GM11168 (cell line): ENCODE results near the gene RAPGEF5.

ENCODE experiments used
- in situ Hi-C: fragments of 300-500 bp; cut with MboI; formaldehyde crosslinking; loops from one replicate; pipeline ENCODE4 v1.12.0; 2022; ENCODE audit warnings: low sequenced_read_pairs; ENCODE audit not compliant: unreplicated experiment

The RAPGEF5 gene

DNA sequence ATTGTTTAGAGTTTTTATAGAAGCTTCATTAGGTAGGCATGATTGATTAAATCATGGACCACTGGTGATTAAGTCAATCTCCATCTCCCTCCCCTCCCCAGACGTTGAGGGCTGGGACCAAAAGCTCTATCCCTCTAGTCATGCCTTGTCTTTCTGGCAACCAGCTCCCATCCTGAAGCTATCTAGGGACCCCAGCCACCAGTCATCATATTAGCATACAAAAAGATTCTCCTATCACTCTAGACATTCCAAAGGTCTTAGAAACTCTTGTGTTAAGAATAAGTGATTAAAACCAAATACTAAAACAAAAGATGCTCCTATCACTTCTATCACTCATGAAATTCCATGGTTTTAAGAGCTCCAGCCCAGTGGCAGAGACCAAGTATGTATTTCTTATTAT, 178.2 kb downstream of the RAPGEF5 start:
- in situ Hi-C loops: no loop called here

DNA sequence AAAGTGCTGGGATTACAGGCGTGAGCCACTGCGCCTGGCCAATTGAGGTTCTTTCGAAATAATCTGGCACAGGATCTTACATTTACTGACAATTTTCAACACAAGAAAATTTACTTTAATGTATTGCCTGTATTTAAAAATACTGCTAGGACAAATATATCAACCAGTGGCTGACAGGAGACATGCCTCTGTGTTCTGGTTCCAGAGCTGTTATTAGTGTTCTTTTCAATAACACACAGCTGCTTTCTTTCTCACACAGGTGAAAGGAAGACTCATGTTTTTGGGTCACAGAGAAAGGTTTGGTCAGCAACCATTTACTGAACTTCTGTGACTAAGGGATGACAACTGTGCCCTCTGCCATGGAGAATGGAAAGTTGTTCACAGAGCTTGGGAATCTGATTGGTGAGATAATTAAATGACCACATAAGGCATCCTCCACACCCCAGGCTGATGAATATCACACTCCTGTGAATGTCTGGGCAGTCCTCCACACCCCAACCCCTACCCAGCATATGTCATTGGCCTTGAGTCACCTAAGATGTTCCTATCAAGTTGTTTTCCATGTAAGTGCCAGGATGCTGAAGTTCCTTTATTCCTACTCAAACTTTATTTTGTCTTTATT, 180.1 kb downstream of the RAPGEF5 start:
- in situ Hi-C loops: no loop called here

- in situ Hi-C loops: no loop called here
These were observed 182.4 kb downstream of the RAPGEF5 start for GRCh38 chr7:22174574-22174953.

DNA sequence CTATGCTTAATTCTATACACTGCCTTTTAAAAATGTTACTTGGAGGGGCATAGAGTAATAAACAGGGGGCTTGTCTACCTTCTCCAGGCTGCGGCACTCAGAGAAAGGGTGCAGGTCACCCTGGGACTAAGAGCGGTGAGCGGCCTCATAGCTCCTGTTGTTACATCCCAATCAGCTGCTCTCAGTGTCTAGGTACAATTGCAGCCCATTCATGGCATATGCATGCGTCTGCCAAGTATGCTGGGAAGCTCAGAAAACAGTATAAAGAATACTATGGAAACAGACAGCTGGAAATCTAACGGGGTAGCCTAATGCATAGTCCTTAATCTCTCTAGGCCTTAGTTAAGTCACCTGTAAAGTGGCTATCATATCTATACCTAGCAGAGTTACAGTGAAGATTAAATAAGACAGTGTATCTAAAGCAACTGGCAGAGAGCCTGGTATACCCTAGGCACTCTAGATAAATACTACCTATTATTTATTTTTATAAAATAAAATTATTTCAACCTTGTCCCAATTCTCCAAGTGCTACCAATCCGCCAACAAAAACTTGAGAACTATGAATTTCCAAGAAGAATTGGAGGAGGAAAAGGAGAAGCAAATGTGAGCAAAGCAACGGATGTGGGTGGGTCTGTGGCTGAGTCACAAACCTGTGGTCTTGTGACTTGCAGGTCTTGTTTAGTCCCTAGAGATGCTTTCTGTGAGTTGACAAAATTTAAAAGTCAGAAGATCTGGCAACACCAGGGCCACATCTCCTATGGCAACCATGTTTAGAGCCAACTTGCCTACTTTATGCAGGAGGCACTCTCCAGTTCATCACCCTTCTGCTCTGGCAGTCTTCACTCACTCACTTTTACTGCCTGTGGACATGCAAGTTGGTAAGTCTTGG, 183.0 kb downstream of the RAPGEF5 start:
- in situ Hi-C loops: no loop called here

GRCh38 chr7:22168129-22168634, 188.8 kb downstream of the RAPGEF5 start:
- in situ Hi-C loops: no loop called here

GRCh38 chr7:22167482-22167881, 189.5 kb downstream of the RAPGEF5 start:
- in situ Hi-C loops: no loop called here

DNA sequence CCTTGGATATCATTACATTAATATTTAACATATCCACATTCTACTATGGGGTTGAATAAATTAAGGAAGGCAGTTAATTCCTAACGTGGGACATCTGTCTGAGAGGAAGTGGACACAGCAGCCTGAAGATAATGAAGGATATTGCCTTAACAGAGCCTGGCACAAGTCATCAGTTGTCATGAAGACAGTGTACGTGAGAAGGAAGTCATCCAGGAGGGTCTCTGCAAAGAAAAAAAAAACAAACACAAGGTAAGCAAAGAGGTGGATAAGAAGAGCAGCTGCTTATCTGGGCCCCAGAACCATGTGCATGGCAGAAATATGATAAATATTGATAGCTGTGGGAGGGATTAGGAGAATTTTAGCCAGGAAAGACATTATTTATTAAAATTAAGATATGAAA, 190.0 kb downstream of the RAPGEF5 start:
- in situ Hi-C loops: no loop called here

DNA sequence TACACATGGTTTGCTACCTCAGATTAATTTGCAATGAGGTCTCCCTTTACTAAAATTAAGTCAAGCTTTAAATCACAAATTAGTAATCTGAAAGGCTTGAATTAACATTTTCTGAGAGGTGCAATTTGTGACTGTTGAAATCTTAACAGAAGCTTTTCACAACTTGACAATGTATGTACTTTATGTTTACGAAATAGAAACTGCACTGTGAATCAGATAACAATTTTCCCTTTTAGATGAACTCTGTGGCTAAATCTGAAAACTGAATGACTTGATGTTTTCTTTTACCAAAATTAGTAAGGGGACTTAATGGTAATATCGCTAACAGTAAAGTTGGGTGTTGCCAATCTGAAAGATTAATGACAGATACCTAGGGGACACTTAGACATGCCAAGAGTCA, 197.6 kb downstream of the RAPGEF5 start:
- in situ Hi-C loops: no loop called here

- in situ Hi-C loops: no loop called here
These were observed 199.4 kb downstream of the RAPGEF5 start for GRCh38 chr7:22157552-22157951.

GRCh38 chr7:22156205-22156604, 200.7 kb downstream of the RAPGEF5 start:
- in situ Hi-C loops: no loop called here

DNA sequence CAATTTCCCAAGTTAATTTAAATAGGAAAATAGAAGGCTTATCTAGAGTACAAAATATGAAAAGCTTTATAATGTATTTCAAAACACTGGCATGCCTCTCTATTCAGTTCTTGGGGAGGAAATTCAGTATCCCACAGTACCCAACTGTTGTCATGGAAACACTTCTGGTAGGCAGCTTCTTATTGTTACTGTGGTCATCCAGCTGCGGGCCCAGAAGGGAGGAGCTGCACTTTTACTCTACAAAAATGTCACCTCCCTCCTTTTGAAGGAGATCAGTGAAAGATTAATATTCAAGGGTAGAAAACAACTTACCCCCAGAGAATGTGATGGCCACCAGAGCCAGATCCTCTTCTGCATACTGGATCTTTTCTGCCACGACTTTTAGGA, 202.8 kb downstream of the RAPGEF5 start:
- in situ Hi-C loops: no loop called here

GRCh38 chr7:22153432-22154142, 203.4 kb downstream of the RAPGEF5 start:
- in situ Hi-C loops: no loop called here

DNA sequence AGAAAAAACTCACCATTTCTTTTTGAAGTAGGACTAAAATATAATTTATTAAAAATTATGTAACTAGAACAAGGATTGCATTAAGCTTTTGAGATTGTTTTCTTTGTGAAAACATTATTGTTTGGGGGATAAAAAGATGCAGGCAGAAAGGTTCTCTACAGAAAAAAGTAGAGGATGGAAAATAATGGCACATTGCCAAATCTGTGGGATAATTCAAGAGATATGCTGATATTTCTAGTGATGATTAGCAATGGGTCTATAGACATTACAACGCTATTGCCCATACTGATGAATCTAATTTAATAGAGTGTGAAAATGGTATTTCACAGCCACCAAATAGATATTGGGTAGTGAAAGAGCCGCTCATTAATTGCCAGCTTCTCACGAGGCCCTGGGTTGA, 204.3 kb downstream of the RAPGEF5 start:
- in situ Hi-C loops: no loop called here

DNA sequence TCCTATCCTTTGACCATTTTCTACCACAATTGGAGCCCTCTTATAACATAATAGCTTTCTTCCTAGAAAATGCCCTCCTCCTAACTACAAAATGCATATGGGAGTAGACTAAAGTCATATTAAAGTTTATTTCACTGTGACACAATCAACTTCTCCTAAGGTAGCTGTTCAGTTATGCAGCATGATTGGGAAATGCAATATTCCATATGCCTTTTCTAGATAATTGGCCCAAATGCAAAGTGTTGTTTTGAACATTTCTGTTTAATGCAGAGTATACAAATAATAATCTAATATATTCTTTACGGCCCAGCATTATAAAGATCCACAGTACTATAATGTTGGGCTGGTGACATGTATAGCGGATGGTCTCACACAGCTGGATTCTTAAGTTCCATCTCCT, 205.1 kb downstream of the RAPGEF5 start:
- in situ Hi-C loops: no loop called here

DNA sequence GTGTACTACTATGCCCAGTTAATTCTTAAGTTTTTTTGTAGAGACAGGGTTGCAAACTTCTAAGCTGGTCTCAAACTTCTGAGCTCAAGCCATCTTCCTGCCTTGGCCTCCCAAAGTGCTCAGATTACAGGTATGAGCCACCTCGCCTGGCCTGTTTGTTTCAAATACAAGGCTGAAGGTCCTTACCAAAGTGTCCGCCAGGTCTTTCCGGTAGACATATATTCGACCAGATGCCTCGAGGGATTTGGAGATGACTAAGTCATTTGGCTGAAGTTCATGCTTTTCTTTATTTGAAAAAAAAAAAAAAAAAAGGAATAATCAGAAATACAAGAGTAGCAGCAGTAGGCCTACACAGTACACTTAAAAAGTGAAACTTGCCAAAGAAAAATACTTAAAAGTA, 206.7 kb downstream of the RAPGEF5 start:
- in situ Hi-C loops: no loop called here

DNA sequence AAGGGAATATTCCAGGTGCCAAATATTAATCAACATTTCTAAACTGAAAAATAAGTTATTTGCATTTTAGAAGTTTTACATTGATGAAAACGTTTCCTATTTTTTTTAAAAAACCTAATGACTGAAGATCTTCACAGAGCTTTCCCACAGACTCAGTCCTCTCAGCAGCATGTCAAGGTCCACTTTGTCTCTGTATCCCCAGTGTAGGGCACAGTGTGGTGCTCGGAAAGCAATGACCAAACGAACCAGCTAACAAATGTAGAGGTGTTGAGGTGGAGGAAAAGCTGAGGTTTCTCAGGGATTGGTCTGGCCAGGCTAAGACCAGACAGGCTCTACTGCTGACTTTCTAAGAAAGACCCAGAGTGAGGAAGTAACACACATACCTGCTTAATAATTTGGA, 209.1 kb downstream of the RAPGEF5 start:
- in situ Hi-C loops: no loop called here

DNA sequence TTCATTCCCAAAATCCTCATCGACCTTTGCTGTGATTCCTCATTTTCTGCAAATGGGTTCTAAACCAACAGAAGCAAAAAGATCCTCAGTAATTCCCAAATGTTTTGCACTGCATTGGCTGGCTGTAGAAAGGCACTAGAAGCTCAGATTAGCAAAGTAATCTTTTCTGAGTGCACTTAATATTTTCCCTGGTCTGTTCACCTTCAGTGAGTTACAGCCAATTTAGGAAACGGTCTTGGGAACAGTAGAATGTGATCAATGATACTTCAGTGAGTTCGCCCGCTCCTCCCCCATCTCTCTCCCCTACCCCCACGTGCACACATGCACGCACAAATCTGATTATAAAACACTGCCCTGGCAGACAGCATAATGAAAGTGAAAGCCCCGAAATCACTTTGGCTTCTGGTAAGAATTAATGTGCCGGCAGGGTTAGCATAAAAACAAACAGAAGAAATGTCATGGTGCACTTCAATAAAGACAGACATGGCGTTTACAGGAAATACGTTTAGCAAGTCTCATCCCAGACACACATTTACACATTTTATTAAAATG, 209.9 kb downstream of the RAPGEF5 start:
- in situ Hi-C loops: no loop called here

GRCh38 chr7:22144950-22145349, 212.0 kb downstream of the RAPGEF5 start:
- in situ Hi-C loops: no loop called here

- in situ Hi-C loops: no loop called here
These were observed 213.5 kb downstream of the RAPGEF5 start for GRCh38 chr7:22143491-22143890.

DNA sequence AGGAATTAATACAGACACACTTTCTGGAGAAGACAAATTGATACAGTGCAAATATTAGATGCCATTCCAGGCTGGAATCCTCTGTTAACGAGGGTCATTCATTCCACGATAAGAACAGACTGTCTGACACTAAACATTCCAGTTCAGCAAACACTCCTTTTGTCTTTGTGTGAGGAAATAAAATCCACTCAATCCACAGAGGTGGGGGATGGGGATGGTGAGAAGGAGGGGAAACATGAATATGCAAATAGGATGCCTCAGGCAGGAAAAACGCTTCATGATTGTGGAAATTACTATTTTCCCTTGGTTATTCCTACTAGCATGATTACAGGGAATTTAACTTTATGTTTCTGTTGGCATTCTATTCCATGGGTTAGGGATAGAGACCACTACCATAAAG, 214.4 kb downstream of the RAPGEF5 start:
- in situ Hi-C loops: no loop called here

GRCh38 chr7:22141355-22141754, 215.6 kb downstream of the RAPGEF5 start:
- in situ Hi-C loops: no loop called here
